Hepatocyte (in vitro differentiated cells): ENCODE data around the gene AMOTL1. TPM values are rescaled to one million over a fixed set of nuclear protein-coding genes. Genes with fewer than 3 reads are reported as not detected.

Experiments used
- DNase-seq: peaks from one replicate; pipeline ENCODE4 v3.0.0-alpha.2; 2016; ENCODE audit warnings: low spot score
- H2AFZ ChIP-seq: fragments of 200-600 bp; sonication (generic); 2 replicates; pipeline ENCODE4 v1.6.0; 2016; ENCODE audit warnings: antibody characterized with exemption, mild to moderate bottlenecking
- H3K27ac ChIP-seq: fragments of 200-600 bp; sonication (generic); 2 replicates; pipeline ENCODE4 v1.5.1; 2016; ENCODE audit warnings: mild to moderate bottlenecking
- H3K27me3 ChIP-seq: fragments of 200-600 bp; sonication (generic); 2 replicates; pipeline ENCODE4 v1.6.1; 2016
- H3K36me3 ChIP-seq: fragments of 200-600 bp; sonication (generic); replicated peaks from 2 replicates; pipeline ENCODE4 v1.5.1; 2016; ENCODE audit warnings: low read depth; ENCODE audit not compliant: insufficient read depth
- H3K4me1 ChIP-seq: fragments of 200-600 bp; sonication (generic); 2 replicates; pipeline ENCODE4 v1.5.1; 2016; ENCODE audit warnings: mild to moderate bottlenecking, moderate library complexity; ENCODE audit not compliant: insufficient read depth
- H3K4me2 ChIP-seq: fragments of 200-600 bp; sonication (generic); 2 replicates; pipeline ENCODE4 v1.6.0; 2016
- H3K4me3 ChIP-seq: fragments of 200-600 bp; sonication (generic); 2 replicates; pipeline ENCODE4 v1.5.1; 2016; ENCODE audit warnings: mild to moderate bottlenecking
- H3K79me2 ChIP-seq: fragments of 200-600 bp; sonication (generic); 2 replicates; pipeline ENCODE4 v1.6.0; 2017; ENCODE audit warnings: mild to moderate bottlenecking
- H3K9me2 ChIP-seq: fragments of 200-600 bp; sonication (generic); replicated peaks from 2 replicates; pipeline ENCODE4 v1.6.0; 2017; ENCODE audit warnings: mild to moderate bottlenecking; ENCODE audit not compliant: insufficient read depth
- H3K9me3 ChIP-seq: fragments of 200-600 bp; sonication (generic); 2 replicates; pipeline ENCODE4 v1.5.1; 2016; ENCODE audit warnings: low read depth, mild to moderate bottlenecking
- H4K20me1 ChIP-seq: fragments of 200-600 bp; sonication (generic); 2 replicates; pipeline ENCODE4 v1.6.0; 2016; ENCODE audit warnings: mild to moderate bottlenecking; ENCODE audit not compliant: insufficient read depth, poor library complexity, severe bottlenecking
- CTCF ChIP-seq: fragments of 200-600 bp; sonication (generic); IDR thresholded peaks from 2 replicates; pipeline ENCODE4 v1.5.1; 2016; ENCODE audit warnings: antibody characterized with exemption, mild to moderate bottlenecking; ENCODE audit not compliant: poor library complexity
- EZH2 ChIP-seq: fragments of 200-600 bp; sonication (generic); IDR thresholded peaks from 2 replicates; pipeline ENCODE4 v1.6.1; 2016; ENCODE audit warnings: antibody characterized with exemption, mild to moderate bottlenecking, borderline replicate concordance
- EZH2phosphoT487 ChIP-seq: fragments of 200-600 bp; sonication (generic); IDR thresholded peaks from one replicate; pipeline ENCODE4 v1.6.1; 2018; ENCODE audit warnings: antibody characterized with exemption, mild to moderate bottlenecking, low read depth, moderate library complexity; ENCODE audit not compliant: unreplicated experiment, severe bottlenecking
- WGBS: methylation state at CpG from one replicate; pipeline ENCODE4 v1.1.6; 2016; ENCODE audit warnings: low lambda C conversion rate; ENCODE audit errors: missing lambda C conversion rate; 5-methylcytosine and 5-hydroxymethylcytosine counted together
- polyA plus RNA-seq: library from polyadenylated mRNA; unstranded; fragments of >200 nt; fragmentation: Nextera tagmentation; extraction: Ambion mirVana; gene quantifications from 2 replicates; pipeline ENCODE4 v1.2.1, GENCODE V29; 2016
- total RNA-seq: library from RNA; depleted of rRNA; stranded (reverse); fragments of >200 nt; gene quantifications from 2 replicates; pipeline ENCODE4 v1.2.3, GENCODE V29; 2014

The AMOTL1 gene
- total and polyA plus RNA-seq, 2 experiments from 2014 or later, result 23.8 to 57.7 TPM

GRCh38 chr11:94856443-94856842, 88.3 kb downstream of the AMOTL1 start:
- no peaks in the 10 kb centered on the region for H3K9me2 ChIP-seq
- no peak for DNase-seq
- no peaks in the 10 kb centered on the region for H3K9me3 ChIP-seq
- no peaks in the 10 kb centered on the region for H3K36me3 ChIP-seq
- no peak for TF ChIP-seq CTCF
- no peak for TF ChIP-seq EZH2phosphoT487
- no peak for TF ChIP-seq EZH2
- 88% methylated on average over 6 of the region's 6 CpGs for WGBS
- H4K20me1 ChIP-seq, result no peaks in the 10 kb centered on the region
- H3K4me2 ChIP-seq, result no peak overlapping the region
- H3K4me3 ChIP-seq, result no peak overlapping the region
- no peak overlapping the region for H2AFZ ChIP-seq
- peaks cover 4% of the 10 kb centered on the region for H3K79me2 ChIP-seq
- H3K4me1 ChIP-seq, result no peaks in the 10 kb centered on the region
- H3K27me3 ChIP-seq, result no peaks in the 10 kb centered on the region
- H3K27ac ChIP-seq, result no peak overlapping the region

GRCh38 chr11:94857337-94857736, 89.2 kb downstream of the AMOTL1 start:
- Histone ChIP-seq H3K27ac (no peak overlapping the region), H3K9me2 (no peaks in the 10 kb centered on the region), H3K4me1 (no peaks in the 10 kb centered on the region), H3K79me2 (peaks cover 4% of the 10 kb centered on the region), H3K9me3 (no peaks in the 10 kb centered on the region), H3K4me2 (no peak overlapping the region), H4K20me1 (no peaks in the 10 kb centered on the region), H3K36me3 (no peaks in the 10 kb centered on the region), H3K4me3 (no peak overlapping the region), H3K27me3 (no peaks in the 10 kb centered on the region), H2AFZ (no peak overlapping the region)
- WGBS, result 86% methylated on average over 2 of the region's 2 CpGs
- TF ChIP-seq EZH2phosphoT487, result no peak
- no peak for TF ChIP-seq CTCF
- no peak for TF ChIP-seq EZH2
- no peak for DNase-seq

- H2AFZ ChIP-seq, result no peak overlapping the region
- no peaks in the 10 kb centered on the region for H3K9me3 ChIP-seq
- no peaks in the 10 kb centered on the region for H4K20me1 ChIP-seq
- H3K9me2 ChIP-seq, result no peaks in the 10 kb centered on the region
- H3K79me2 ChIP-seq, result peaks cover 3% of the 10 kb centered on the region
- TF ChIP-seq EZH2 (no peak), EZH2phosphoT487 (no peak), CTCF (no peak)
- no peak overlapping the region for H3K27ac ChIP-seq
- H3K4me1 ChIP-seq, result no peaks in the 10 kb centered on the region
- DNase-seq, result no peak
- no peaks in the 10 kb centered on the region for H3K27me3 ChIP-seq
- no peaks in the 10 kb centered on the region for H3K36me3 ChIP-seq
- no peak overlapping the region for H3K4me3 ChIP-seq
- WGBS, result 90% methylated on average over 4 of the region's 4 CpGs
- no peak overlapping the region for H3K4me2 ChIP-seq
Measured at GRCh38 chr11:94858012-94858705, 90.0 kb downstream of the AMOTL1 start.

GRCh38 chr11:94860333-94860732, 92.2 kb downstream of the AMOTL1 start:
- DNase-seq, result no peak
- Histone ChIP-seq H4K20me1 (no peaks in the 10 kb centered on the region), H3K27me3 (no peaks in the 10 kb centered on the region), H3K27ac (no peak overlapping the region), H3K36me3 (no peaks in the 10 kb centered on the region), H3K9me3 (no peaks in the 10 kb centered on the region), H3K4me3 (no peak overlapping the region), H3K4me1 (no peaks in the 10 kb centered on the region), H3K4me2 (no peak overlapping the region), H2AFZ (no peak overlapping the region), H3K79me2 (no peaks in the 10 kb centered on the region), H3K9me2 (no peaks in the 10 kb centered on the region)
- WGBS, result 66% methylated on average over 2 of the region's 2 CpGs
- TF ChIP-seq EZH2, result no peak
- TF ChIP-seq EZH2phosphoT487, result no peak
- no peak for TF ChIP-seq CTCF
